SK-N-SH (cell line): ENCODE results near the gene GSTO2. TPM values are rescaled to one million over a fixed set of nuclear protein-coding genes. Genes with fewer than 3 reads are reported as not detected.
A peak's percentile ranks its signal among the peaks of the same experiment; 100 is the strongest.

Source experiments
- CTCF ChIA-PET: fragments of 300-600, 350-600 bp; formaldehyde crosslinking; extraction: SDS; loops from one replicate; lab custom pipeline; 2021; lab: Yijun Ruan, JAX
- POLR2A ChIA-PET: fragments of 350-600 bp; sonication (Branson Sonifier 250); formaldehyde crosslinking; extraction: SDS; loops from one replicate; lab custom pipeline; 2020; ENCODE audit warnings: antibody characterized with exemption, inconsistent platforms; lab: Yijun Ruan, JAX
- DNase-seq: peaks from one replicate; pipeline ENCODE4 v3.0.0; 2012
- H2AFZ ChIP-seq: fragments of 200-600 bp; sonication (generic); 2 replicates; pipeline ENCODE4 v1.8.1; 2016; ENCODE audit warnings: antibody characterized with exemption, mild to moderate bottlenecking, low read depth
- H3F3A ChIP-seq: fragments of 200-600 bp; sonication (generic); replicated peaks from 2 replicates; pipeline ENCODE3; 2016; ENCODE audit warnings: antibody characterized with exemption, mild to moderate bottlenecking; ENCODE audit not compliant: insufficient read depth
- H3K27ac ChIP-seq, 2 experiments: fragments of 200-500 bp in 1 of 2; fragments of 200-600 bp in 1 of 2; sonication (Bioruptor generic) in 1 of 2; sonication (generic), shearing (Covaris generic) in 1 of 2; 2 replicates each; pipeline versions ENCODE4 v1.5.1 to v1.6.1; 2014 to 2016; ENCODE audit warnings: low read depth in 2 of 2, inconsistent platforms in 1 of 2, low read length in 1 of 2, mild to moderate bottlenecking in 1 of 2, mixed read lengths in 1 of 2
- H3K27me3 ChIP-seq: fragments of 200-600 bp; sonication (generic), shearing (Covaris generic); 2 replicates; pipeline ENCODE4 v1.6.1; 2016; ENCODE audit warnings: mixed run types; ENCODE audit not compliant: insufficient read depth
- H3K36me3 ChIP-seq, 2 experiments: fragments of 200-500 bp in 1 of 2; fragments of 200-600 bp in 1 of 2; sonication (Bioruptor generic) in 1 of 2; sonication (generic) in 1 of 2; replicated peaks in 1 of 2; 2 replicates each; pipeline versions ENCODE3 to v1.5.1; 2014 to 2016; ENCODE audit warnings: low read length in 1 of 2, mild to moderate bottlenecking in 1 of 2; ENCODE audit not compliant: insufficient read depth in 2 of 2, control insufficient read depth in 1 of 2
- H3K4me1 ChIP-seq, 2 experiments: fragments of 200-500 bp in 1 of 2; fragments of 200-600 bp in 1 of 2; sonication (Bioruptor generic) in 1 of 2; sonication (generic), shearing (Covaris generic) in 1 of 2; 2 replicates each; pipeline versions ENCODE4 v1.5.1 to v1.6.1; 2014 to 2016; ENCODE audit warnings: low read depth in 1 of 2, low read length in 1 of 2, mixed run types in 1 of 2; ENCODE audit not compliant: insufficient read depth in 2 of 2, control insufficient read depth in 1 of 2
- H3K4me2 ChIP-seq: fragments of 200-600 bp; sonication (generic), shearing (Covaris generic); 2 replicates; pipeline ENCODE4 v1.6.1; 2017; ENCODE audit warnings: mixed run types
- H3K4me3 ChIP-seq, 2 experiments: fragments of 200-500 bp in 1 of 2; fragments of 200-600 bp in 1 of 2; sonication (Bioruptor generic) in 1 of 2; sonication (generic), shearing (Covaris generic) in 1 of 2; 2 replicates each; pipeline versions ENCODE4 v1.5.1 to v1.8.1; 2014 to 2016; ENCODE audit warnings: low read depth in 2 of 2, inconsistent platforms in 1 of 2, low read length in 1 of 2, mild to moderate bottlenecking in 1 of 2, mixed read lengths in 1 of 2, moderate library complexity in 1 of 2
- H3K79me2 ChIP-seq: fragments of 200-600 bp; sonication (generic); 2 replicates; pipeline ENCODE4 v1.8.1; 2017; ENCODE audit warnings: mild to moderate bottlenecking; ENCODE audit not compliant: insufficient read depth
- H3K9ac ChIP-seq: fragments of 200-600 bp; sonication (generic); 2 replicates; pipeline ENCODE4 v1.6.1; 2017; ENCODE audit warnings: mixed run types
- H3K9me2 ChIP-seq: fragments of 200-600 bp; sonication (generic); 2 replicates; pipeline ENCODE4 v1.6.1; 2017; ENCODE audit warnings: mixed run types
- H3K9me3 ChIP-seq: fragments of 200-600 bp; sonication (generic); 2 replicates; pipeline ENCODE4 v1.6.1; 2017; ENCODE audit warnings: mixed run types, mild to moderate bottlenecking, moderate library complexity
- H4K20me1 ChIP-seq: fragments of 200-600 bp; sonication (generic); 2 replicates; pipeline ENCODE4 v1.6.1; 2017; ENCODE audit warnings: mild to moderate bottlenecking, mixed run types; ENCODE audit not compliant: insufficient read depth
- CHD2 ChIP-seq: fragments of 150-350 bp; IDR thresholded peaks from 2 replicates; pipeline ENCODE4 v1.6.1; 2018; ENCODE audit warnings: low read length; ENCODE audit not compliant: partially characterized antibody
- ELF1 ChIP-seq: IDR thresholded peaks from 2 replicates; pipeline ENCODE4 v1.4.0; 2012
- EZH2phosphoT487 ChIP-seq: fragments of 200-600 bp; sonication (generic); IDR thresholded peaks from 2 replicates; pipeline ENCODE4 v1.6.1; 2017; ENCODE audit warnings: low read depth, mixed run types, mild to moderate bottlenecking, antibody characterized with exemption, moderate library complexity, borderline replicate concordance
- FOSL2 ChIP-seq: IDR thresholded peaks from 2 replicates; pipeline ENCODE4 v1.4.0; 2012; ENCODE audit warnings: low read depth, mild to moderate bottlenecking, moderate library complexity, borderline replicate concordance
- FOXM1 ChIP-seq: IDR thresholded peaks from 2 replicates; pipeline ENCODE4 v1.4.0; 2012; ENCODE audit warnings: low read depth, mild to moderate bottlenecking
- GABPA ChIP-seq: IDR thresholded peaks from 2 replicates; pipeline ENCODE4 v1.4.0; 2012; ENCODE audit warnings: low read depth, mild to moderate bottlenecking
- JUND ChIP-seq: IDR thresholded peaks from 2 replicates; pipeline ENCODE4 v1.4.0; 2012
- MEF2A ChIP-seq: IDR thresholded peaks from 2 replicates; pipeline ENCODE4 v1.4.0; 2012; ENCODE audit warnings: low read depth, borderline replicate concordance
- NFIC ChIP-seq: IDR thresholded peaks from 2 replicates; pipeline ENCODE4 v1.4.0; 2012; ENCODE audit warnings: borderline replicate concordance
- NRF1 ChIP-seq: IDR thresholded peaks from 2 replicates; pipeline ENCODE4 v1.6.1; 2012; ENCODE audit warnings: low read depth, mild to moderate bottlenecking, low read length
- PBX3 ChIP-seq: IDR thresholded peaks from 2 replicates; pipeline ENCODE4; 2012
- RAD21 ChIP-seq: IDR thresholded peaks from 2 replicates; pipeline ENCODE4 v1.6.1; 2012; ENCODE audit warnings: mild to moderate bottlenecking, low read length
- REST ChIP-seq: IDR thresholded peaks from 2 replicates; pipeline ENCODE4 v1.6.1; 2012; ENCODE audit warnings: mild to moderate bottlenecking, low read depth, low read length, moderate library complexity
- RXRA ChIP-seq: IDR thresholded peaks from 2 replicates; pipeline ENCODE4 v1.4.0; 2012; ENCODE audit warnings: low read depth, mild to moderate bottlenecking, borderline replicate concordance
- SIN3A ChIP-seq: IDR thresholded peaks from 2 replicates; pipeline ENCODE4 v1.6.1; 2012; ENCODE audit warnings: low read depth, mild to moderate bottlenecking, low read length, moderate library complexity, borderline replicate concordance
- SMC3 ChIP-seq: IDR thresholded peaks from 2 replicates; pipeline ENCODE4 v1.6.1; 2012; ENCODE audit warnings: low read depth, low read length, improper control_type of control experiment
- TCF12 ChIP-seq: IDR thresholded peaks from 2 replicates; pipeline ENCODE4 v1.4.0; 2012
- USF1 ChIP-seq: IDR thresholded peaks from 2 replicates; pipeline ENCODE4 v1.4.0; 2012; ENCODE audit warnings: low read depth, borderline replicate concordance
- YY1 ChIP-seq: IDR thresholded peaks from 2 replicates; pipeline ENCODE4 v1.4.0; 2012; ENCODE audit warnings: low read depth, mild to moderate bottlenecking
- ZBTB33 ChIP-seq: IDR thresholded peaks from 2 replicates; pipeline ENCODE4 v1.4.0; 2012; ENCODE audit warnings: low read depth, borderline replicate concordance
- WGBS: methylation state at CpG from one replicate; pipeline ENCODE4 v1.1.6; 2017; ENCODE audit warnings: low lambda C conversion rate; 5-methylcytosine and 5-hydroxymethylcytosine counted together
- polyA plus RNA-seq, 3 experiments: library from polyadenylated mRNA; depleted of rRNA; stranded (reverse); fragments of >200 nt; gene quantifications; 2 replicates each; pipeline ENCODE4 v1.2.3, GENCODE V29; 2012

The GSTO2 gene
- polyA plus RNA-seq, 1 of the 3 experiments (the other 2 are of a cell fraction): 0.49 TPM

- TF ChIP-seq ELF1: no peak
- TF ChIP-seq CHD2: no peak
- no peak for TF ChIP-seq MEF2A
Measured at GRCh38 chr10:104334965-104335650, 66.1 kb downstream of the GSTO2 start (continued).

GRCh38 chr10:104336821-104337467 is 68.0 kb downstream of the GSTO2 start:
- H3K4me1 ChIP-seq: peaks cover 22 to 29% of the 10 kb centered on the region in 2 experiments
- CTCF ChIA-PET: interaction anchor here (1.0 to 7.7 kb wide), 12 partner anchors 8 to 62 kb away, joined by 3 to 65 read pairs (median 7); partner anchors contain the start of gene CFAP58
- WGBS: 36% methylated on average over 12 of the region's 12 CpGs

More at GRCh38 chr10:104336821-104337467, 68.0 kb downstream of the GSTO2 start:
- Histone ChIP-seq H3K79me2 (peaks cover 62% of the 10 kb centered on the region), H3F3A (peaks cover 31% of the 10 kb centered on the region), H3K4me2 (peak overlapping the region; percentile 76), H3K9me3 (no peaks in the 10 kb centered on the region), H3K9ac (peak overlapping the region; percentile 96), H3K9me2 (no peaks in the 10 kb centered on the region)
- TF ChIP-seq MEF2A (no peak), GABPA (no peak), USF1 (no peak), EZH2phosphoT487 (no peak), FOSL2 (no peak), REST (no peak), YY1 (no peak), SIN3A (no peak), PBX3 (no peak), JUND (no peak), NRF1 (no peak), ZBTB33 (no peak), TCF12 (no peak), NFIC (no peak), FOXM1 (no peak), SMC3 (no peak), RXRA (no peak), RAD21 (no peak)
- TF ChIP-seq, all 33 proteins: peak for 0
- Histone ChIP-seq H3K36me3 (no peaks in the 10 kb centered on the region), H3K27me3 (no peaks in the 10 kb centered on the region), H3K27ac (peak overlapping the region in 1 of 2 experiments; percentile 98; a peak in 3 of 4 replicates), H2AFZ (no peak overlapping the region), H3K4me3 (peak overlapping the region; percentile 78 to 94), H4K20me1 (peaks cover 25% of the 10 kb centered on the region)
- DNase-seq: no peak
- POLR2A ChIA-PET: no interaction called here
